B cell (primary cell): ENCODE data around the gene MON1A. TPM values are rescaled to one million over a fixed set of nuclear protein-coding genes. Genes with fewer than 3 reads are reported as not detected.

Source experiments
- ATAC-seq: fragments of 200-7000 bp; cut with Tn5 transposase; one replicate; pipeline ENCODE4 v1.10.0; 2021; ENCODE audit warnings: low read depth, mild to moderate bottlenecking, moderate number of reproducible peaks, moderate library complexity
- CTCF ChIA-PET: fragments of 350-600 bp; sonication (Branson Sonifier 250); formaldehyde crosslinking; loops from one replicate; lab custom pipeline; 2021; ENCODE audit warnings: antibody characterized with exemption, inconsistent platforms; lab: Charles Lee
- POLR2A ChIA-PET: fragments of 350-600 bp; sonication (Branson Sonifier 250); formaldehyde crosslinking; loops from one replicate; lab custom pipeline; 2021; ENCODE audit warnings: antibody characterized with exemption; lab: Charles Lee
- DNase-seq: peaks from one replicate; pipeline ENCODE4 v3.0.0; 2013
- H2AFZ ChIP-seq: 2 replicates; pipeline ENCODE4 v1.6.1; 2012; ENCODE audit warnings: mild to moderate bottlenecking, low read depth, low read length; ENCODE audit not compliant: insufficient read depth, poor library complexity, severe bottlenecking
- H3K27ac ChIP-seq, 2 donors: 1 replicate in 1 of 2; 2 replicates in 1 of 2; pipeline ENCODE4 v1.5.1; 2012 to 2013; ENCODE audit warnings: low read length in 2 of 2, mild to moderate bottlenecking in 2 of 2, moderate library complexity in 1 of 2
- H3K27me3 ChIP-seq, 4 experiments: fragments of 200-600 bp in 1 of 4; sonication (generic) in 1 of 4; replicated peaks in 1 of 4; 1 replicate in 2 of 4; 2 replicates in 2 of 4; pipeline versions ENCODE4 v1.6.1 to v1.7.0; 2013 to 2016; ENCODE audit warnings: low read length in 3 of 4, mild to moderate bottlenecking in 2 of 4, mixed read lengths in 1 of 4, moderate library complexity in 1 of 4; ENCODE audit not compliant: insufficient read depth in 4 of 4, control insufficient read depth in 3 of 4; ENCODE audit errors: control extremely low read depth in 1 of 4
- H3K36me3 ChIP-seq, 2 experiments: replicated peaks in 1 of 2; 1 replicate in 1 of 2; 2 replicates in 1 of 2; pipeline versions ENCODE4 v1.6.1 to v1.7.1; 2013; ENCODE audit warnings: low read length in 1 of 2; ENCODE audit not compliant: insufficient read depth in 2 of 2, control insufficient read depth in 1 of 2; ENCODE audit errors: control extremely low read depth in 1 of 2, extremely low read depth in 1 of 2
- H3K4me1 ChIP-seq, 2 donors: fragments of 200-600 bp in 1 of 2; sonication (generic) in 1 of 2; 1 replicate in 1 of 2; 2 replicates in 1 of 2; pipeline versions ENCODE4 v1.5.1 to v1.6.1; 2013 to 2017; ENCODE audit warnings: low read length in 2 of 2; ENCODE audit not compliant: control insufficient read depth in 2 of 2, insufficient read depth in 2 of 2
- H3K4me2 ChIP-seq: replicated peaks from 2 replicates; pipeline ENCODE3; 2012; ENCODE audit warnings: mild to moderate bottlenecking, low read depth, low read length; ENCODE audit not compliant: poor library complexity, severe bottlenecking
- H3K4me3 ChIP-seq, 5 experiments: fragments of 200-600 bp in 1 of 5; sonication (generic) in 1 of 5; 1 replicate in 3 of 5; 2 replicates in 2 of 5; pipeline versions ENCODE4 v1.5.1 to v1.7.0; 2011 to 2016; ENCODE audit warnings: low read length in 4 of 5, mild to moderate bottlenecking in 4 of 5, low read depth in 2 of 5, control low read depth in 1 of 5, moderate library complexity in 1 of 5; ENCODE audit not compliant: insufficient read depth in 1 of 5; ENCODE audit errors: control extremely low read depth in 1 of 5, extremely low read depth in 1 of 5
- H3K79me2 ChIP-seq: fragments of 200-600 bp; sonication (generic); one replicate; pipeline ENCODE4 v1.6.0; 2016; ENCODE audit warnings: low read length; ENCODE audit not compliant: control insufficient read depth, insufficient read depth
- H3K9ac ChIP-seq: fragments of 200-600 bp; sonication (generic); 2 replicates; pipeline ENCODE4 v1.6.1; 2017; ENCODE audit warnings: mild to moderate bottlenecking, low read length, moderate library complexity
- H3K9me3 ChIP-seq, 3 donors: one replicate each; pipeline versions ENCODE4 v1.6.1 to v1.7.1; 2013; ENCODE audit warnings: low read length in 2 of 3; ENCODE audit not compliant: control insufficient read depth in 2 of 3, insufficient read depth in 1 of 3; ENCODE audit errors: control extremely low read depth in 1 of 3
- H4K20me1 ChIP-seq: 2 replicates; pipeline ENCODE4 v1.6.0; 2012; ENCODE audit warnings: mild to moderate bottlenecking, low read length; ENCODE audit not compliant: insufficient read depth, control insufficient read depth, poor library complexity, severe bottlenecking
- H3K27ac Mint-ChIP-seq: one replicate; pipeline ENCODE4 v1.8.0; 2021; ENCODE audit warnings: mixed read lengths
- H3K27me3 Mint-ChIP-seq: one replicate; pipeline ENCODE4 v1.8.0; 2021; ENCODE audit warnings: mixed read lengths
- H3K4me1 Mint-ChIP-seq: one replicate; pipeline ENCODE4 v1.8.0; 2021; ENCODE audit warnings: mixed read lengths
- H3K4me3 Mint-ChIP-seq: one replicate; pipeline ENCODE4 v1.8.0; 2021; ENCODE audit warnings: mixed read lengths
- H3K9me3 Mint-ChIP-seq: one replicate; pipeline ENCODE4 v1.8.0; 2022; ENCODE audit warnings: mixed read lengths; ENCODE audit not compliant: insufficient read depth
- EZH2 ChIP-seq: IDR thresholded peaks from 2 replicates; pipeline ENCODE4 v1.6.1; 2012; ENCODE audit warnings: borderline replicate concordance, low read depth, mild to moderate bottlenecking, moderate library complexity, low read length; ENCODE audit not compliant: insufficient read depth, poor library complexity, severe bottlenecking
- WGBS: methylation state at CpG from one replicate; pipeline ENCODE4 v1.1.5; 2013; ENCODE audit warnings: missing lambda C conversion rate; ENCODE audit not compliant: insufficient coverage; 5-methylcytosine and 5-hydroxymethylcytosine counted together
- intact Hi-C: fragments of 100-400 bp; cut with micrococcal nuclease; formaldehyde crosslinking; loops from one replicate; pipeline ENCODE4 v1.10.0; 2022
- polyA plus RNA-seq: library from polyadenylated mRNA; depleted of rRNA; stranded (reverse); fragments of >200 nt; gene quantifications from 2 replicates; pipeline ENCODE4 v1.2.3, GENCODE V29; 2012
- total RNA-seq, 2 donors: library from RNA; stranded (reverse); fragments of 120-200 nt in 1 of 2; gene quantifications; 1 replicate in 1 of 2; 2 replicates in 1 of 2; pipeline versions ENCODE4 v1.2.3 to v1.2.4, GENCODE V29; 2013 to 2022
- TF ChIP-seq, protein P1 (sequence below): fragments of 200-600 bp; IDR thresholded peaks from one replicate; pipeline ENCODE4 v1.8.0; 2022; ENCODE audit warnings: antibody characterized with exemption, mild to moderate bottlenecking

The MON1A gene
- total and polyA plus RNA-seq, 2 donors (not counting 1 experiment from before 2014, with no cell fraction given) = 6.6 to 8.9 TPM

DNA sequence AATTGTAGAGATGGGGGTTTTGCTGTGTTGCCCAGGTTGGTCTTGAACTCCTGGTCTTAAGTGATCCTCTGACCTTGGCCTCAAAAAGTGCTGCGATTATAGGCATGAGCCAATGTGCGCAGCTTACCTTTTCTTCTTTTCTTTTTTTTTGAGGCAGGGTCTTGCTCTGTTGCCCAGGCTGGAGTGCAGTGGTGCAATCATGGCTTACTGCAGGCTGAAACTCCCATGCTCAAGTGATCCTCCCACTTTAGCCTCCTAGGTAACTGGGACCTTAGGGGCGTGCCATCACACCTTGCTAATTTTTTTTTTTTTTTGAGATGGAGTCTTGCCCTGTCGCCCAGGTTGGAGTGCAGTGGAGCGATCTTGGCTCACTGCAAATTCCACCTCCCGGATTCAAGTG, 23.3 kb upstream of the MON1A start:
- H3K79me2 ChIP-seq = peaks cover 98% of the 10 kb centered on the region
- 100% methylated on average over 4 of the region's 6 CpGs for WGBS
- Mint-ChIP-seq H3K27ac (no peak overlapping the region), H3K4me3 (no peak overlapping the region), H3K4me1 (peaks cover 32% of the 10 kb centered on the region), H3K9me3 (no peaks in the 10 kb centered on the region), H3K27me3 (no peaks in the 10 kb centered on the region)
- no peak for TF ChIP-seq EZH2
- TF ChIP-seq, protein P1, sequence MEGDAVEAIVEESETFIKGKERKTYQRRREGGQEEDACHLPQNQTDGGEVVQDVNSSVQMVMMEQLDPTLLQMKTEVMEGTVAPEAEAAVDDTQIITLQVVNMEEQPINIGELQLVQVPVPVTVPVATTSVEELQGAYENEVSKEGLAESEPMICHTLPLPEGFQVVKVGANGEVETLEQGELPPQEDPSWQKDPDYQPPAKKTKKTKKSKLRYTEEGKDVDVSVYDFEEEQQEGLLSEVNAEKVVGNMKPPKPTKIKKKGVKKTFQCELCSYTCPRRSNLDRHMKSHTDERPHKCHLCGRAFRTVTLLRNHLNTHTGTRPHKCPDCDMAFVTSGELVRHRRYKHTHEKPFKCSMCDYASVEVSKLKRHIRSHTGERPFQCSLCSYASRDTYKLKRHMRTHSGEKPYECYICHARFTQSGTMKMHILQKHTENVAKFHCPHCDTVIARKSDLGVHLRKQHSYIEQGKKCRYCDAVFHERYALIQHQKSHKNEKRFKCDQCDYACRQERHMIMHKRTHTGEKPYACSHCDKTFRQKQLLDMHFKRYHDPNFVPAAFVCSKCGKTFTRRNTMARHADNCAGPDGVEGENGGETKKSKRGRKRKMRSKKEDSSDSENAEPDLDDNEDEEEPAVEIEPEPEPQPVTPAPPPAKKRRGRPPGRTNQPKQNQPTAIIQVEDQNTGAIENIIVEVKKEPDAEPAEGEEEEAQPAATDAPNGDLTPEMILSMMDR = no peak
- peaks cover 2 to 12% of the 10 kb centered on the region in 2 donors for H3K4me1 ChIP-seq
- no peaks in the 10 kb centered on the region for H3K36me3 ChIP-seq
- H2AFZ ChIP-seq = no peak overlapping the region
- no peak overlapping the region for H3K27ac ChIP-seq
- ChIA-PET CTCF (no interaction called here), POLR2A (no interaction called here)
- no peak overlapping the region for H3K4me2 ChIP-seq
- ATAC-seq (no peak), DNase-seq (no peak)
- H3K9me3 ChIP-seq = no peaks in the 10 kb centered on the region
- H4K20me1 ChIP-seq = peaks cover 68% of the 10 kb centered on the region
- no peak overlapping the region for H3K4me3 ChIP-seq
- intact Hi-C loops = no loop called here
- no peak overlapping the region for H3K9ac ChIP-seq
- H3K27me3 ChIP-seq = no peaks in the 10 kb centered on the region

DNA sequence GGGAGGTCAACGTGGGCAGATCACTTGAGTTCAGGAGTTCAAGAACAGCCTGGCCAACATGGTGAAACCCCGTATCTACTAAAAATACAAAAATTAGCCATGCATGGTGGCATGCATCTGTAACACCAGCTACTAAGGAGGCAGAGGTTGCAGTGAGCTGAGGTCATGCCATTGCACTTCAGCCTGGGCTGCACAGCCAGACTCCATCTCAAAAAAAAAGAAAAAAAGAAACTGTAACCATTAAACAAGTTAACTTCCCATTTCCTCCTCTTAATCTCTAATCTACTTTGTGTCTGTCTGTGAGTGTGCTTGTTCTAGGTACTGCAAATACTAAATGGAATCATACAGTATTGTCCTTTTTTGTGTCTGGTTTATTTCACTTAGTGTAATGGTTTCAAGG, 13.0 kb upstream of the MON1A start:
- CTCF ChIA-PET = no interaction called here

More for the DNA sequence above, 13.0 kb upstream of the MON1A start:
- H3K9me3 Mint-ChIP-seq = no peaks in the 10 kb centered on the region
- DNase-seq = peak; percentile 46
- peaks cover 56% of the 10 kb centered on the region for H3K4me1 Mint-ChIP-seq
- H3K79me2 ChIP-seq = peaks cover 74% of the 10 kb centered on the region
- TF ChIP-seq, protein P1 = no peak
- TF ChIP-seq EZH2 = no peak
- H3K27ac Mint-ChIP-seq = peak overlapping the region; percentile 11
- H3K4me3 ChIP-seq = no peak overlapping the region
- peak overlapping the region in 1 of 2 donors; percentile 57 for H3K27ac ChIP-seq
- peaks cover 0 to 3% of the 10 kb centered on the region in 2 experiments for H3K36me3 ChIP-seq
- WGBS = 27% methylated on average over 2 of the region's 2 CpGs
- H3K27me3 Mint-ChIP-seq = no peaks in the 10 kb centered on the region
- peaks cover 34% of the 10 kb centered on the region for H4K20me1 ChIP-seq
- POLR2A ChIA-PET = interaction anchor here (0.6 kb wide), 1 partner anchor 1102 kb away, joined by 3 read pairs; no protein-coding TSS in a partner anchor
- H3K4me1 ChIP-seq = peaks cover 34 to 57% of the 10 kb centered on the region in 2 donors
- no peak for ATAC-seq
- peak overlapping the region; percentile 49 for H3K4me3 Mint-ChIP-seq
- intact Hi-C loops = loop anchor here (5.0 kb wide), 2 partner anchors 145 to 155 kb away; partner anchors contain the start of genes IP6K1 and RBM5
- H3K27me3 ChIP-seq = no peaks in the 10 kb centered on the region
- H3K4me2 ChIP-seq = peak overlapping the region; percentile 28
- H2AFZ ChIP-seq = no peak overlapping the region
- H3K9me3 ChIP-seq = no peaks in the 10 kb centered on the region
- no peak overlapping the region for H3K9ac ChIP-seq
